Measurements from ENCODE around the gene KCNAB1.

- TF ChIP-seq POLR2AphosphoS5 (IDR thresholded peaks at IDR 0.05): no peak
- TF ChIP-seq CTCF (IDR thresholded peaks at IDR 0.05): no peak
These were observed 415.4 kb downstream of the KCNAB1 start for GRCh38 chr3:156535798-156536197.

Measured in suprapubic skin (tissue), 3 donors.